HepG2 (cell line): ENCODE measurements around the gene PRSS53. TPM values are rescaled to one million over a fixed set of nuclear protein-coding genes. Genes with fewer than 3 reads are reported as not detected.

Experiments
- CBX2 ChIP-seq, 2 experiments: fragments of 200-600 bp in 1 of 2; sonication (generic); formaldehyde crosslinking in 1 of 2; IDR thresholded peaks; 2 replicates each; pipeline versions ENCODE4 v1.7.0 to v1.8.1; 2018 to 2022; ENCODE audit warnings: low read depth in 2 of 2, low read length in 1 of 2, mild to moderate bottlenecking in 1 of 2, missing genetic modification reagents in 1 of 2
- CHCHD3 ChIP-seq: sonication (generic); formaldehyde crosslinking; IDR thresholded peaks from 2 replicates; pipeline ENCODE4 v1.8.0; 2022; ENCODE audit warnings: mild to moderate bottlenecking, missing genetic modification reagents, moderate library complexity
- CSRNP1 ChIP-seq: sonication (generic); formaldehyde crosslinking; IDR thresholded peaks from 2 replicates; pipeline ENCODE4 v1.8.1; 2023; ENCODE audit warnings: mild to moderate bottlenecking, missing genetic modification reagents
- FIP1L1 ChIP-seq: fragments of 200-400 bp; formaldehyde crosslinking; IDR thresholded peaks from 2 replicates; pipeline ENCODE4 v1.6.1; 2018; ENCODE audit warnings: low read depth, mild to moderate bottlenecking, low read length, moderate library complexity, borderline replicate concordance; ENCODE audit not compliant: insufficient read depth
- GABPB1 ChIP-seq: IDR thresholded peaks from 2 replicates; pipeline ENCODE4 v1.6.1; 2016; ENCODE audit warnings: mild to moderate bottlenecking, missing genetic modification reagents, moderate library complexity, missing compliant biosample characterization
- IKZF4 ChIP-seq: sonication (generic); formaldehyde crosslinking; IDR thresholded peaks from 2 replicates; pipeline ENCODE4 v1.5.1; 2020; ENCODE audit warnings: borderline replicate concordance, mild to moderate bottlenecking, low read depth, missing genetic modification reagents; ENCODE audit errors: not compliant biosample characterization
- KDM6A ChIP-seq: IDR thresholded peaks from 2 replicates; pipeline ENCODE4 v1.6.1; 2016; ENCODE audit warnings: low read depth
- KMT2A ChIP-seq: sonication (generic); formaldehyde crosslinking; IDR thresholded peaks from 2 replicates; pipeline ENCODE4 v1.4.0; 2020; ENCODE audit warnings: missing genetic modification reagents
- MED13 ChIP-seq: sonication (generic); formaldehyde crosslinking; IDR thresholded peaks from 2 replicates; pipeline ENCODE4 v1.5.0; 2020; ENCODE audit warnings: missing genetic modification reagents
- NFYC ChIP-seq: IDR thresholded peaks from 2 replicates; pipeline ENCODE4 v1.6.1; 2016; ENCODE audit warnings: missing genetic modification reagents, missing compliant biosample characterization
- ONECUT2 ChIP-seq: sonication (generic); formaldehyde crosslinking; IDR thresholded peaks from 2 replicates; pipeline ENCODE4 v1.4.0; 2020; ENCODE audit warnings: missing genetic modification reagents
- RFXAP ChIP-seq: sonication (generic); formaldehyde crosslinking; IDR thresholded peaks from 2 replicates; pipeline ENCODE4 v1.4.0; 2020; ENCODE audit warnings: missing genetic modification reagents, borderline replicate concordance
- ZNF160 ChIP-seq: sonication (generic); formaldehyde crosslinking; IDR thresholded peaks from 2 replicates; pipeline ENCODE4 v1.8.0; 2022; ENCODE audit warnings: mild to moderate bottlenecking, inconsistent platforms, missing genetic modification reagents
- ZNF232 ChIP-seq: sonication (generic); formaldehyde crosslinking; IDR thresholded peaks from 2 replicates; pipeline ENCODE4 v1.4.0; 2020; ENCODE audit warnings: missing genetic modification reagents, borderline replicate concordance
- ZNF256 ChIP-seq: sonication (generic); formaldehyde crosslinking; conservative IDR thresholded peaks from 2 replicates; pipeline ENCODE4 v1.4.0; 2020; ENCODE audit warnings: missing genetic modification reagents
- ZNF317 ChIP-seq: sonication (generic); formaldehyde crosslinking; IDR thresholded peaks from 2 replicates; pipeline ENCODE4 v1.5.0; 2020; ENCODE audit warnings: mild to moderate bottlenecking, missing genetic modification reagents
- ZNF556 ChIP-seq: sonication (generic); formaldehyde crosslinking; IDR thresholded peaks from 2 replicates; pipeline ENCODE4 v1.4.0; 2020; ENCODE audit warnings: mild to moderate bottlenecking, missing genetic modification reagents, borderline replicate concordance
- ZNF710 ChIP-seq: sonication (generic); formaldehyde crosslinking; IDR thresholded peaks from 2 replicates; pipeline ENCODE4 v1.5.0; 2020; ENCODE audit warnings: mild to moderate bottlenecking, missing genetic modification reagents, borderline replicate concordance
- ZNF891 ChIP-seq: sonication (generic); formaldehyde crosslinking; IDR thresholded peaks from 2 replicates; pipeline ENCODE4 v1.5.0; 2020; ENCODE audit warnings: mild to moderate bottlenecking, missing genetic modification reagents
- polyA plus RNA-seq, 8 experiments: library from polyadenylated mRNA; depleted of rRNA in 3 of 8; stranded (reverse) in 7 of 8; unstranded in 1 of 8; fragments of >200 nt; fragmentation: Illumina TruSeq in 4 of 8; extraction: Trizol in 4 of 8; gene quantifications; 2 replicates each; pipeline versions ENCODE4 v1.2.1 to v1.2.3, GENCODE V29; 2011 to 2016; ENCODE audit warnings: low read depth in 4 of 8, missing spikeins in 1 of 8, mixed read lengths in 1 of 8; ENCODE audit not compliant: insufficient read depth in 1 of 8
- total RNA-seq, 5 experiments: library from RNA; depleted of rRNA; stranded (reverse); fragments of >200 nt; fragmentation: Illumina TruSeq; extraction: Trizol; gene quantifications; 2 replicates each; pipeline ENCODE4 v1.2.3, GENCODE V29; 2016; ENCODE audit warnings: low read depth in 1 of 5
- TF ChIP-seq, protein P1 (sequence below): sonication (generic); formaldehyde crosslinking; IDR thresholded peaks from 2 replicates; pipeline ENCODE4 v1.9.0; 2021; ENCODE audit warnings: missing genetic modification reagents, borderline replicate concordance
- TF ChIP-seq, protein P2 (sequence below): sonication (generic); formaldehyde crosslinking; IDR thresholded peaks from 2 replicates; pipeline ENCODE4 v1.4.0; 2020; ENCODE audit warnings: missing genetic modification reagents
- TF ChIP-seq, protein P3 (sequence below): IDR thresholded peaks from 2 replicates; pipeline ENCODE4 v1.6.1; 2016

Gene PRSS53
- total and polyA plus RNA-seq, 2 of the 13 experiments (the other 11 are each of a cell fraction or from before 2014, with no cell fraction given): 2.2 to 7.4 TPM

DNA sequence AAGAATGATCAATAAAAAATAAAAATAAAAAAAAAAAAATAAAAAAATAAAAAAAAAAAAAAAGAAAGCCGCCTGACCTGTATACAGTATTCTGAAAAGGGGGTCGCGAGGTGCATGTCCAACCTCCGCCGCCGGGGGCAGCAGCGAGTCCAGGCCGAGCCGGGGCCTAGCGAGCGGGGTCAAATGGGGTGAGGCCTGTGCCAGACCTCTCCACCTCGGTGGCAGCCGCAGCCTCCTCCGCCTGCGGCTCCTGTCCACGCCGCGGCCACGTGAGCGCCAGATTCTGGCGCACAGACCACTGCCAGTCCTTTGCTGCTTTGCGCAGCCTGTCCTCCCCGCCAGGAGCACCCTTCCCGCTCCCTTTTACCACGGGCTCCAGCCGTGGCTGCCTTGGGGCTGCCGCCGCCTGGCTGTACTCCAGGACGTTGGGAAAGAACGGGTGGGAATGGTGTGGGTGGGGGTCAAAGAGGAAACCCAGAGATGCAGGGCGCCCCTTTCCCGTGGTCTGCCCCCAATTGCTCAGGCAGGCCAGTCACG lies 17.0 kb upstream of the PRSS53 start (continued):
- peak; percentile 89 for TF ChIP-seq GABPB1 (CRISPR knock-in tag)
- TF ChIP-seq CHCHD3: 0 out of 2 replicates have a peak, but pooled peaks have one; percentile 55
- TF ChIP-seq ZNF232 (CRISPR knock-in tag): peak; percentile 97
- TF ChIP-seq ZNF556: peak; percentile 92
- TF ChIP-seq ZNF317 (CRISPR knock-in tag): peak; percentile 92
- TF ChIP-seq IKZF4: peak; percentile 95
- TF ChIP-seq ONECUT2 (CRISPR knock-in tag): no peak
- peak; percentile 97 for TF ChIP-seq ZNF160 (CRISPR knock-in tag)
- TF ChIP-seq CSRNP1 (CRISPR knock-in tag): peak; percentile 98
- TF ChIP-seq, protein P1, sequence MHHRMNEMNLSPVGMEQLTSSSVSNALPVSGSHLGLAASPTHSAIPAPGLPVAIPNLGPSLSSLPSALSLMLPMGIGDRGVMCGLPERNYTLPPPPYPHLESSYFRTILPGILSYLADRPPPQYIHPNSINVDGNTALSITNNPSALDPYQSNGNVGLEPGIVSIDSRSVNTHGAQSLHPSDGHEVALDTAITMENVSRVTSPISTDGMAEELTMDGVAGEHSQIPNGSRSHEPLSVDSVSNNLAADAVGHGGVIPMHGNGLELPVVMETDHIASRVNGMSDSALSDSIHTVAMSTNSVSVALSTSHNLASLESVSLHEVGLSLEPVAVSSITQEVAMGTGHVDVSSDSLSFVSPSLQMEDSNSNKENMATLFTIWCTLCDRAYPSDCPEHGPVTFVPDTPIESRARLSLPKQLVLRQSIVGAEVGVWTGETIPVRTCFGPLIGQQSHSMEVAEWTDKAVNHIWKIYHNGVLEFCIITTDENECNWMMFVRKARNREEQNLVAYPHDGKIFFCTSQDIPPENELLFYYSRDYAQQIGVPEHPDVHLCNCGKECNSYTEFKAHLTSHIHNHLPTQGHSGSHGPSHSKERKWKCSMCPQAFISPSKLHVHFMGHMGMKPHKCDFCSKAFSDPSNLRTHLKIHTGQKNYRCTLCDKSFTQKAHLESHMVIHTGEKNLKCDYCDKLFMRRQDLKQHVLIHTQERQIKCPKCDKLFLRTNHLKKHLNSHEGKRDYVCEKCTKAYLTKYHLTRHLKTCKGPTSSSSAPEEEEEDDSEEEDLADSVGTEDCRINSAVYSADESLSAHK: 0 out of 2 replicates have a peak, but pooled peaks have one; percentile 78
- peak; percentile 95 for TF ChIP-seq RFXAP (CRISPR knock-in tag)
- peak; percentile 74; the same call in 1 of the 2 replicates for TF ChIP-seq ZNF256 (CRISPR knock-in tag)
- TF ChIP-seq, protein P2, sequence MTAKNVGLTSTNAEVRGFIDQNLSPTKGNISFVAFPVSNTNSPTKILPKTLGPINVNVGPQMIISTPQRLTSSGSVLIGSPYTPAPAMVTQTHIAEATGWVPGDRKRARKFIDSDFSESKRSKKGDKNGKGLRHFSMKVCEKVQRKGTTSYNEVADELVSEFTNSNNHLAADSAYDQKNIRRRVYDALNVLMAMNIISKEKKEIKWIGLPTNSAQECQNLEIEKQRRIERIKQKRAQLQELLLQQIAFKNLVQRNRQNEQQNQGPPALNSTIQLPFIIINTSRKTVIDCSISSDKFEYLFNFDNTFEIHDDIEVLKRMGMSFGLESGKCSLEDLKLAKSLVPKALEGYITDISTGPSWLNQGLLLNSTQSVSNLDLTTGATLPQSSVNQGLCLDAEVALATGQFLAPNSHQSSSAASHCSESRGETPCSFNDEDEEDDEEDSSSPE (CRISPR knock-in tag): peak; percentile 94
- TF ChIP-seq ZNF710 (CRISPR knock-in tag): peak; percentile 92; the same call in 1 of the 2 replicates
- TF ChIP-seq NFYC (CRISPR knock-in tag): no peak
- peak; percentile 68 for TF ChIP-seq KMT2A (CRISPR knock-in tag)
- peak; percentile 86 for TF ChIP-seq ZNF891 (CRISPR knock-in tag)
- TF ChIP-seq CBX2 (IDR thresholded peaks at IDR 0.05; ENCODE audit: low read depth, low read length): no peak
- TF ChIP-seq CBX2 (CRISPR knock-in tag; IDR thresholded peaks at IDR 0.05; ENCODE audit: low read depth): 0 out of 2 replicates have a peak, but pooled peaks have one; percentile 51
- TF ChIP-seq KDM6A (CRISPR knock-in tag): peak; percentile 65; the same call in 1 of the 2 replicates
- no peak for TF ChIP-seq FIP1L1
- TF ChIP-seq, protein P3, sequence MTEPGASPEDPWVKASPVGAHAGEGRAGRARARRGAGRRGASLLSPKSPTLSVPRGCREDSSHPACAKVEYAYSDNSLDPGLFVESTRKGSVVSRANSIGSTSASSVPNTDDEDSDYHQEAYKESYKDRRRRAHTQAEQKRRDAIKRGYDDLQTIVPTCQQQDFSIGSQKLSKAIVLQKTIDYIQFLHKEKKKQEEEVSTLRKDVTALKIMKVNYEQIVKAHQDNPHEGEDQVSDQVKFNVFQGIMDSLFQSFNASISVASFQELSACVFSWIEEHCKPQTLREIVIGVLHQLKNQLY (CRISPR knock-in tag): peak; percentile 100
- peak; percentile 87; the same call in 1 of the 2 replicates for TF ChIP-seq MED13 (CRISPR knock-in tag)
